ENCODE data around the gene SCN3A.

SCN3A gene

DNA sequence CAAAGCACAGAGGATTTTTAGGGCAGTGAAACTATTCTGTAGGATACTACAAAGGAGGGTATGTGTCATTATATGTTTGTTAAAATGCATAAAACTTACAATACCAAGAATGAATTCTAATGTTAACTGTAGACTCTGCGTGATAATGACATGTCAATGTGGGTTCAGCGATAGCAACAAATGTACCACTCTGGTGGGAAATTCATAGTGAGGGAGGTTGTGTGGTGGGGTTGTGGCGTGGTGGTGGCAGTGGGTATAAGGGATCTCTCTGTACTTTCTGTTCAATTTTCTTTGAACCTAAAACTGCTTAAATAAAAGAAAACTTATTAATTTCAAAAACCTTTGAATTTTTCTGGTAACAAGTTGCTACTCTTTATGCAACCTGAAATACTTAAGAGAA lies 149.2 kb downstream of the SCN3A start:
- no peak for DNase-seq (ENCODE audit: low spot score)

DNA sequence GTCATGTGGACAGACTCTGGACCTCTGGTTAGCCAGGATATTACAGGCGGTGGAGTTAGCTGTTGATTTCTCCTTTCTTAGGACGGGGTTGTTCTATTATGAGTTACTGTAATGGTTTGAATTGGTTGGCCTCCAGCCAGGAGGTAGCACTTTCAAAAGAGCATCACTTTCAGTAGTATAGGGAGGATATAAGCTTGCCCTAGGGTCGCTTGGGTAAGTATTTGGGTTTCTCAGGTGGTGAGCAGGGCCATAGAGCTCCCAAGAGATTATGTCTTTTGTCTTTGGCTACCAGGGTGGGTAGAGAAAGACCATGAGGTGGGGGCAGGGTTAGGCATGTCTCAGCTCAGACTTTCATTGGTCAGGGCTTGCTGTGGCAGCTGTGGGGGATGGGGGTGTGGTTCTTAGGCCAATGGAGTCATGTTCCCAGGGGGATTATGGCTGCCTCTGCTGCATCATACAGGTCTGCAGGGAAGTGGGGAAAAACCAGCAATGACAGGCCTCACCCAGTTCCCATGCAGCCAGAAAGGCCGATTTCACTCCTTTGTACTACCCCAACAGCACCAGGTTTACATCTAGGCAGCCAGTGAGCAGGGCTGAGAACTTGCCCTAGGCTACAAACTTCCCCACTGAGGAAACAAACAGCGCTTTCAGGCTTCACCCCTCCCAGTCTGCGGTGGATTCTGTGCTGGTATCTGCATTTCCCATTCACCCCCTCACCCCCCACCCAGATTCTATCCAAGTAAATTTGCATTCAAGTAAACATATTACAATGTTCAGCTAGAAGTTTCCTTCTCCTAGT lies 159.1 kb downstream of the SCN3A start:
- TF ChIP-seq, protein P1, sequence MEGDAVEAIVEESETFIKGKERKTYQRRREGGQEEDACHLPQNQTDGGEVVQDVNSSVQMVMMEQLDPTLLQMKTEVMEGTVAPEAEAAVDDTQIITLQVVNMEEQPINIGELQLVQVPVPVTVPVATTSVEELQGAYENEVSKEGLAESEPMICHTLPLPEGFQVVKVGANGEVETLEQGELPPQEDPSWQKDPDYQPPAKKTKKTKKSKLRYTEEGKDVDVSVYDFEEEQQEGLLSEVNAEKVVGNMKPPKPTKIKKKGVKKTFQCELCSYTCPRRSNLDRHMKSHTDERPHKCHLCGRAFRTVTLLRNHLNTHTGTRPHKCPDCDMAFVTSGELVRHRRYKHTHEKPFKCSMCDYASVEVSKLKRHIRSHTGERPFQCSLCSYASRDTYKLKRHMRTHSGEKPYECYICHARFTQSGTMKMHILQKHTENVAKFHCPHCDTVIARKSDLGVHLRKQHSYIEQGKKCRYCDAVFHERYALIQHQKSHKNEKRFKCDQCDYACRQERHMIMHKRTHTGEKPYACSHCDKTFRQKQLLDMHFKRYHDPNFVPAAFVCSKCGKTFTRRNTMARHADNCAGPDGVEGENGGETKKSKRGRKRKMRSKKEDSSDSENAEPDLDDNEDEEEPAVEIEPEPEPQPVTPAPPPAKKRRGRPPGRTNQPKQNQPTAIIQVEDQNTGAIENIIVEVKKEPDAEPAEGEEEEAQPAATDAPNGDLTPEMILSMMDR (IDR thresholded peaks at IDR 0.05; ENCODE audit: extremely low read depth, missing control alignments), result no peak
- no peak for DNase-seq (ENCODE audit: low spot score)

More for the DNA sequence above, 149.2 kb downstream of the SCN3A start:
- TF ChIP-seq, protein P1 (IDR thresholded peaks at IDR 0.05; ENCODE audit: extremely low read depth, missing control alignments), result no peak
